ENCODE results near the gene PSMG4.

PSMG4 gene

GRCh38 chr6:3251462-3252314 is 7.1 kb upstream of the PSMG4 start:
- peak; percentile 87 for DNase-seq (ENCODE audit: low spot score)

GRCh38 chr6:3252369-3252768 is 6.4 kb upstream of the PSMG4 start:
- DNase-seq (ENCODE audit: low spot score), result no peak

- DNase-seq (ENCODE audit: low spot score), result no peak
Observed at GRCh38 chr6:3252861-3253596, 5.7 kb upstream of the PSMG4 start.

- DNase-seq (ENCODE audit: low spot score), result no peak
Observed at GRCh38 chr6:3253597-3253961, 5.2 kb upstream of the PSMG4 start.

- DNase-seq (ENCODE audit: low spot score), result no peak
Observed at GRCh38 chr6:3258201-3258600, 546 bp upstream of the PSMG4 start.

- no peak for DNase-seq (ENCODE audit: low spot score)
Observed at GRCh38 chr6:3259491-3259958, 778 bp downstream of the PSMG4 start.

- DNase-seq (ENCODE audit: low spot score), result no peak
Observed at GRCh38 chr6:3260296-3260695, 1.5 kb downstream of the PSMG4 start.

- DNase-seq (ENCODE audit: low spot score), result no peak
Observed at GRCh38 chr6:3260772-3261517, 2.2 kb downstream of the PSMG4 start.

GRCh38 chr6:3261518-3261820 is 2.7 kb downstream of the PSMG4 start:
- no peak for DNase-seq (ENCODE audit: low spot score)

GRCh38 chr6:3261921-3262320 is 3.2 kb downstream of the PSMG4 start:
- DNase-seq (ENCODE audit: low spot score), result no peak

- DNase-seq (ENCODE audit: low spot score), result no peak
Observed at GRCh38 chr6:3263096-3263495, 4.3 kb downstream of the PSMG4 start.

GRCh38 chr6:3264356-3264755 is 5.6 kb downstream of the PSMG4 start:
- no peak for DNase-seq (ENCODE audit: low spot score)

- DNase-seq (ENCODE audit: low spot score), result no peak
Observed at GRCh38 chr6:3265671-3266070, 6.9 kb downstream of the PSMG4 start.

- no peak for DNase-seq (ENCODE audit: low spot score)
Observed at GRCh38 chr6:3266170-3266569, 7.4 kb downstream of the PSMG4 start.

- no peak for DNase-seq (ENCODE audit: low spot score)
Observed at GRCh38 chr6:3267162-3267561, 8.4 kb downstream of the PSMG4 start.

GRCh38 chr6:3268680-3269079 is 9.9 kb downstream of the PSMG4 start:
- no peak for DNase-seq (ENCODE audit: low spot score)

- DNase-seq (ENCODE audit: low spot score), result no peak
Observed at GRCh38 chr6:3269281-3269975, 10.7 kb downstream of the PSMG4 start.

GRCh38 chr6:3270258-3270657 is 11.5 kb downstream of the PSMG4 start:
- DNase-seq (ENCODE audit: low spot score), result no peak

- DNase-seq (ENCODE audit: low spot score), result no peak
Observed at GRCh38 chr6:3271756-3272155, 13.0 kb downstream of the PSMG4 start.

GRCh38 chr6:3272911-3273547 is 14.3 kb downstream of the PSMG4 start:
- no peak for DNase-seq (ENCODE audit: low spot score)

GRCh38 chr6:3273707-3274521 is 15.2 kb downstream of the PSMG4 start:
- DNase-seq (ENCODE audit: low spot score), result no peak
